Fibroblast of skin of abdomen (primary cell): Measurements from ENCODE around the gene NAALADL1.

Experiments
- DNase-seq: peaks from one replicate; pipeline ENCODE4 v3.0.0-alpha.2; 2013

The NAALADL1 gene

DNA sequence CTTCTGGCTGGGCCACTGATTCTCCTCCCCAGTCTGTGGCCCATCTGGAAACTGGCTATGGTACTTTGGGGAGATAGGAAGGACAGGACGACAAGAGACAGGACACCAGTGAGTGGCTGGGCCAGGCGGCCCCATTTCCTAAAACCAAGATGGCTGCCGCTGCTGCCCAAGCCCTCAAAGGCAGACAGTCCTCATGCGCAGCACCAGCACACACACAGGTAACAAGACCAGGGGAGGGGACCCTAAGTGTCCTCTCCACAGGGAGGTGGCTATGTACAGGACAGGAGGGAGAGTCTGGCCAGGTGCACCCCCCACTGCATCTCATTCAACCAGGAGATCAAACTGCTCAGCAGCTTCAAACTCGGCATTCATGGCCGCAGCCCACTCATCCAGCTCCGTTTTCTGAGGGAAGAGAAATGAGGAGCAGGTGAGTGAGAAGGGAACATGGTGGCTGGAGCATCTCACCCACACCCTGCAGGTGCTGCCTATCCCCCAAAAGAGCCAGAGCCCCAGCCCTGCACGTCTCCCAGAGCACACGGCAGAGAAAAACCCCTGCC is 20.5 kb upstream of the NAALADL1 start:
- no peak for DNase-seq

DNA sequence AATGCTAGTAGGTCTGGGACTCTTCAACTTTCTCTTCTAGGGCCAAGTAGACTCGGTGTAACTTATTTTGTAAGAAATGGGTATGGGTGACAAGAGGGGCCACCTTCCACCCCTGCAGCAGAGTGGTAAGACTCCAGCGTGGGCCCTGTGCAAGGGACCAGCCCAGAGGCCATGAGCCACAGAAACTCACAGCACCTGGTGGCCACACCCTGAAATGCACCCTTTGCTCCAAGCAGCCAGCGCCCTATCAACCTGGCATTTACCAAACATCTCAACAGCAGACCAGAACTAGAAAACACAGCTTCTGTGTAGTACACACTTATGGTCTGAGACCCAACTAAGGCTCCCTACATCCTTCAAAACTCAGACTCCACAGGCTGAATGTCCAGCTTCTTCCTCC is 19.8 kb upstream of the NAALADL1 start:
- DNase-seq = peak; percentile 12

DNA sequence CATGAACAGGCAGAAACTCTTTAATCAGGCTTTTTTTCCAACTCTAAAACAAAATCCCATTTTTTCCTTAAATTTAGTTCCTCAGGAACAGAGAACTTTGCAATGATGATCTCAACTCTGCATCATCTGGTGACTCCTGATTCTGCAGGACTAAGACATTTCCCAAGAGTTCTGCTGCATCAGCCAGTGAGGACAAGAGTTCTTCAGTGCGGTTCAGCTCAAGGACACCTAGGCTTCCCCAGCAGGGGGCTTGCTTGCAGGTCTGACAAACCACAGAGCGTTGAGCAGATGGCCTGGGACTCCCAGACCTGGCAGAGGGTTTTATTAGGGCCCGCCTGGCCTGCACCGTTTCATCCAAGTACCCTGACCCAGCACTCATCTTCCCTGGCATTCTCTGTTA is 19.1 kb upstream of the NAALADL1 start:
- no peak for DNase-seq

DNA sequence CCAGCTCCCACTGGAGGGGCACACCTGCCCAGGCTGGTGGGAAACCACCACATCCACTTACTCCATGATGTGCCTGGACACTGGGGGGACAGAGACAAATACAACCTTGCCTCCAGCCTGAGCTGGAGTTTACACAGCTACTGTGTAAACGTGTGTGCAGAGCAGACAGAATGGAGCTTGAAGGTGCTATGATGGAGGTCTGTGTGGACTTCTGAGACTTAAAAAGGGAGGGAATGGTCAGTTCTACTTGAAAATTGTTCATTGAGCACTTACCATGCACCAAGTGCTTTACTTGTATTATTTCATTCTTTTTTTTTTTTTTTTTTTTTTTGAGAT is 14.2 kb upstream of the NAALADL1 start:
- no peak for DNase-seq

DNA sequence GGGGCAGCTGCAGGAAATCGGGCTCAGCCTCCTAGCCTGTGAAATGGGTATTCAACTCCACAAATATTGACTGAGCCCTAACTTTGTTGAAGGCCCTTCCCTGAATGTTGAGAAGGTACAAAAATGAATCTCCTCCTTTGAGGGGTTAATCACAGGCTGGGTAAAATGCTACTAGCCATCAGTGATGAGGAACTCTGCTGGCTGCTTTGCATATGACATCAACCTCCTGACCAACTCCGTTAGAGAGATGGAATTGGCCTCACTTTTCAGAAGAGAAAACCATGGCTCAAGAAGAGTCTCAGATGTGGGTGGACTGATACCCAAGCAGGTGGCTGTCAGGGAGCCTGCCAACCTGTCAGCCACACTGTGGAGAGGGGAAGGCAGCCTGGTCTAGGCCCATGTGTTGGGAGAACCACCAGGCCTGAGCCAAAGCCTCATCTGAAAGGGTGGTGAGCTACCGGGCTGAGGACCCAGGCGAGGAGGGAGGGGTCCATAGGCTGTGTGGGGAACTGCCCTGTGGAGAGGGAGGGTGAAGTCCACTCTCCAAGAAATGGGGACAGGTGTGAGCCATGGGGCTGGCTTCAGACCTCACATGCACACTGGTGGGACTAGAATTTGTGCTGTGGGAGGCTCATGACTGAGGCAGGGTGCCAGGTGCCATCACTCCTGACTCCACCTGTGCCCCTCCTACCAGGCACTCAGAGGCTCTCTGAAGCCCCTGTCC is 13.7 kb upstream of the NAALADL1 start:
- DNase-seq = no peak

DNA sequence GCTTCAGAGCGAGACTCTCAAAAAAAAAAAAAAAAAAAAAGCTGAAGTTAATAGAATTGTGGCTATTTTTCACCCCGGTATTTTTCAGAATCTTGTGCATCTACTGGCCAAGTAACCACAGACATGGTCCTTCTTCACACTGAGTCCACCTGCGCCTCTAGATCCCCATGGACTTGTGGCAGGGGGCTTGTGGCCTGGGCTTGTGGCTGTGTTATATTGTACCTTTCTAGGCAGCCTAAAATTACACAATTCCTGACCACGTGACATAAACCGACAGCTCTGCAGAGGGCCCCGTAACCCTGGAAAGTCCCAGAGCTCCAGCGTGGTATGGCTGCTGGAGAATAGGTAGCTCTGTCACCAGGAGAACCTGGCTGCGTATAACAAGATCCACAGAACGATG is 10.9 kb upstream of the NAALADL1 start:
- DNase-seq = no peak

DNA sequence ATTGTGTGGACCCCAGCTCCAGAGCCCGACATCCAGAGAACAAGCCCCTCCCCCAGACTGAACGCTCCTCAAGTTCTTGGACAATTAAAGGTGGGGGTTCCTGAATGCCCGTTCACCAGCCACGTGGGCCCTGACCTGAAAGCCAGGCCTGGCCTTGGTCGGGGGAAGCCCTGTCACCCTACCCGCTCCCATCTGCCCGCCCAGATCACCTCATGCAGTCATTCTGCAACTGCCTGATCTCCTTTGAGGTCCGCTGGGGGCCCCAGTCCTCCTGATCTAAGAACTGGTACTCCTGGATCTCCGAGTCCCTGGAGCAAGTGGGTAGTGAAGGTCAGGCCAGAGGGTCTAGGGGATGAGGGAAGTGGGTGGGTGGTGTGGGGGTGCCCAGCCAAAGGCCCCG is 9.1 kb upstream of the NAALADL1 start:
- DNase-seq = no peak

DNA sequence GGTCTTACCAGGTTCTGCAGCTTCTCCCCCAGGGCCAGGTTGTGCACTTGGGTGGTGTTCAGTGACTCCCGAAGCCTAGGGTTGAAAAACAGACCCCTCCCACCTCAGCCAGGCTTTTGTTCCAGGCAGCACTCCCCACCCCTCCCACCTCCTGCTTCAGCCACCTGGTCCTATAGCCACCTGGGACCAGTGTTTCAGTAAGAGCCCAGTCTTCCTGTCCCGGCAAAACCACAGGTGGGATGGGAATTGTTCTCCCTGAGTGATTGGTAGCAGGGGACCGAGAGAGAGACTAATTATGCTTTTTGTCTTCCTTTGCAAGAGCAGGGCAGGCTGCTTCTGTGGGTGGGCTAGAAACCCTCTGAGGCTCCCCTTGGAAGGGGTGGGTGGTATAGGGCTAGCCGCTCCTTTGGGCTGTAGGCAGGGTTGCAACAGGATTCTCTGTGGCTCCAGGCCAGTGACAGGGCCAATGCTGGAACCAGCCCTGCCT is 8.5 kb upstream of the NAALADL1 start:
- no peak for DNase-seq

DNA sequence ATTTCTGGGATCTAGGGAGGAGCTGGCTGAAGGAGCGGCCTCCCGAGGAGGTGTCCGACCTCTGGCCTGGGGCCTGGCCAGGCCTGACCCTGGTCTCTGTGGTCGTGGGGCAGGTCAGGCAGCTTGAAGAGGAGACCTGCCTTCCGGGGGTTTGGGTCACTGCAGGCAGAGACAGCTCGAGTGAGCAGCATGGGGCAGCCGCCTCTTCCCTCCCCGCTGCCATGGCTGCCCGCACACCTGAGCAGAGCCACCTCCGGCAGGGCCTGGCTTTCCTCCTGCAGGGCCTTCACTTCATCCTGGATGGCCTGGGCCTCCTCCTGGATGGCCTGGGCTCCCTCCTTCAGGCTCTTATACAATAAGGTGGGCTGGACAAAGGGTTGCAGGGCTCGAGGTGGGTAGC is 8.0 kb upstream of the NAALADL1 start:
- no peak for DNase-seq

DNA sequence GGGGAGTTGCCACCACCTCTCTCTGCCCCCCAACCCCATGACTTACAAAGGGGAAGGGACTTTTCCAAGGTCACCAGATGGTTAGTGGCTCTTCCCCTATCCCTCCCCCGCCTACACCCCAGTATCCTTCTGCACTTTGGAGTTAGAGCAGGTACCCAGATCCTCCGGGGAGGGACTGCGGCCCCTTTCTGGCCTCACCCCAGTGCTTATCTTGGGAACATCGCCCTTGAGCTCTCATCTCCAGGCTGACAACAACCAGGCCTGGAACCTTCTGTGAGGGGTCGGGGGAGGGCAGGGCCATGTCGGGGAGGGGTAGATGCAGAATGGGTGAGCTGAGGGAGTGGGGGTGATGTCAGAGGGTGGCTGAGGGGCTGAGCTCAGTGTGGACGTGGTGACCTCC is 7.5 kb upstream of the NAALADL1 start:
- DNase-seq = no peak

DNA sequence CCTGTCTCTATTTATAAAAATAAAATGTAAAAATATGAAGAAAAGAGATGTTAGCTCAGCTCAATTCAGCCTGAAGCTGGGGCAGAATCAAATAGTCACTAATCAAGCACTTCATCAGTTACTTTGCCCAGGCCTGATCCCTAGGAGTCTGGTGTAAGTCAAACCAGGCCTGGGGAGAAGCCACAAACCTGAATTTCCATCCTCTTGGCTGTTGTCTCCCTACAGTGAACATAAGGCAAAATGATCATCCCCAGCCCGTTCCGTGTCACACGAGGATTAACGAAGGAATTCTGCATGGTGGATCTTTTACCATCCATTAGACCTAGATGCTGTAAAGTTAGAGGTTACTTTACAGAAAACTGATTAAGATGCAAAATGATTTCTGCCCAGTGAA is 6.5 kb upstream of the NAALADL1 start:
- DNase-seq = no peak

DNA sequence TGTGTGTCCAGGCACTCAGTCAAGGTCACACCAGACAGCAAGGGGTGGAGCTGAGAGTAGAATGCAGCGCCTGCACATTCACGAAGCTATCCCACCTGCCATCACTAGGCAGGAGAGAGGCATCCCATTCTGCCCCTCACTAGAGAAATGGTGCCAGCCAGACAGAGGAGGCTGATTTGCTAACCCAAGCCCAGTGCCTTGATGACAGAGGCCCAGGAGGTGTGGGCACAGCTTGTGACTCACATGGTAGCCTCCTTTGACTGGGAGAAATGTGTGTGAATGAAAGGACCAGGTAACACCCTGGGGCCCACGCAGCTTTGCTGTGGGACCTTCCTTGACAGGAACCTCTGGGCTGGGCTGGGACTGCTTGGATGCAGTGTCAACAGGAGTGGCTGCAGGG is 5.2 kb upstream of the NAALADL1 start:
- no peak for DNase-seq

DNA sequence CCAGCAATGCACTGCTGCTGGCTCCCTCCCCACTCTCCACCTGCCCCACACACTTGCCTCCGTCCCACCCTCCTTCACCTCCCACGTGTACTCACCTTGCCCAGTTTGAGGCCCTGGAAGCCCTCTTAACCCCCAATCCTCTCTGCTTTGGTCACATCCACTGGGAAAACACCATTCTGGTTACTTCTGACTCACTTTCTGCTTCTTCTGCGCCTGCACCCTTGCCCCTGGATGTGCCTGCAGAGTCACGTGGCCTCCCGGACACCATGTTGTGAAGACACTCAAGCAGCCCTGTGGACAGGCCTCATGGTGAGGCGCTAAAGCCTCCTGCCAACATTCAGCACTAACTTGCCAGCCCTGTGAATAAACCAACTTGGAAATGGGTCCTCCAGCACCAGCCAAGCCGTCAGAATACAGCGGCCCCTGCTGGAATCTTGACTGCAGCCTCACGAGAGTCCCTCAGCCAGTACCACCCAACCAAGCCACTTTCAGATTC is 2.6 kb upstream of the NAALADL1 start:
- peak; percentile 3 for DNase-seq

DNA sequence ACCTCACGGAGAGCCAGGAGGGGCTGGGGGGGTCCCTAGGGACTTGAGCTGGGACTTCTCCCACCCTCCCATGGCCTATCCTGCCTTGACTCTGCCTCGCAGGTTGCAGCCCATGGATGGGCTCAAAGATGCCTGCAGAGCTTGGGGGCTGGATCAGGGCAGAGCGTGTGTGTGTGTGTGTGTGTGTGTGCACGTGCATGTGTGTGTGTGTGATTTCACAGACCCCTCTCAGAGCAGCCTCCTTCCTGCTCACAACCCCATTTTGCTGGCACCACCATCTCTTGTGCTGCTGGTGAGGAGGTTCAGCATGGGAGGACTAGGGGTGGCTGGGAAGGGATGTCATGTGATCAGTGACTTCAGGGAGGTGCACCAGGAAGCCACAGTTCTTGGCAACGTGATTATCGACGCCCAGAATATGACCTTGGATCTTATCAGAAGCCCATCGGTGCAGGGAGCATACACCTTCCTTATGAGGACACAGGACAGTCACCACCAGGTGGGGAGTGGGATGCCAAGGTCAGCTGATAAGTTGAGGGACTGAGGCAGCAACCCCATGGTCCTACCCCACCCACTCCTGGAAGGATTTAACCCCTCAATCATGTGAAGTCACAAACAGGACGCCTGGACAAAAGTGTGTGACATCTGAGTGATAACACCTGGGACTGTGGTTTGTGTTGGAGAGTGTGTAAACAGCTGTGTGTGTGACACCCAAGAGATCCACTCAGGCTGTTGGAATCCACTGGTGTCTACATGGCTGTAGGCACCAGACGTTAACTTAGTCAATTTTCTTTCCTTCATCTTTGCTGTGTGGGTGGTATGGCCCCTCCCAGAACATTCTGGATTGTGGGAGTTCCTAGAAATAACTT is 1.8 kb upstream of the NAALADL1 start:
- no peak for DNase-seq

DNA sequence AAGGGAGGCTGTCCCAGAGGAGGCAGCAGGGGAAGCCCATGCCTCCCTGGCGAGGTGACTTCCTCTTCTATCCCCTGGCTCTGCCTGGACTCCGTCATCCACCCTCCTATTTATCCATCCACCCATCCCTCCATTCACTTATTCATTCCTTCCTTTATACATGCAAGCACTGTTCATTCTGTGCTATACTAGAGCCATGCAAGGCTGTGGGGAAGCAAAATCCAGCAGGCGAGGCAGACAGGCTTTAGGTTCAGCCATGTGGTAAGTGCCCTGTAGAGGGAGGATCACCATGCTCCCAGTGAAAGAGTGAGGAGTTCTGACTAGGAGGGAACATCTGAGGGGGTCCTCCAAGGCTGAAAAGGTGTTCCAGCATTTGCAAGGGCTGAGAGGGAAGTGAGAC is 1.2 kb upstream of the NAALADL1 start:
- no peak for DNase-seq

DNA sequence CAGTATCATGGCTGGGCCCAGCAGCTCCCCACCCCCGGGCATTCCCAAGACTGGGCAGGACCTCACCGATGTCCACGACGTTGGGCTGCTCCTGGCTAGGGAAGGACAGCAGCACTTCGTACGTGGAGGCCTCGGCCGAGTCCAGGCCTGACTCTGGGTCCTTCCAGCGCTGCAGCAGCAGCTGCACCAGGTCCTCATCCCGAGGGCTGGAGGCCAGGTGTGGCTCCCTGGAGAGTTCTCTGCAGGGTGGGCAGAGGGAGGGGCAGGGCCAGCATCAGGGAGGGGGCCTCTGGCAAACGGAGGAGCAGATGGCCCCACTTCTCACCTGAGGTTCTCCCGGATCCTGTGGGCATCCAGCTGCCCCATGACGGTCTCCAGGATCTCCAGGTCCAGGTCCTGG is 341 bp downstream of the NAALADL1 start:
- DNase-seq = no peak

DNA sequence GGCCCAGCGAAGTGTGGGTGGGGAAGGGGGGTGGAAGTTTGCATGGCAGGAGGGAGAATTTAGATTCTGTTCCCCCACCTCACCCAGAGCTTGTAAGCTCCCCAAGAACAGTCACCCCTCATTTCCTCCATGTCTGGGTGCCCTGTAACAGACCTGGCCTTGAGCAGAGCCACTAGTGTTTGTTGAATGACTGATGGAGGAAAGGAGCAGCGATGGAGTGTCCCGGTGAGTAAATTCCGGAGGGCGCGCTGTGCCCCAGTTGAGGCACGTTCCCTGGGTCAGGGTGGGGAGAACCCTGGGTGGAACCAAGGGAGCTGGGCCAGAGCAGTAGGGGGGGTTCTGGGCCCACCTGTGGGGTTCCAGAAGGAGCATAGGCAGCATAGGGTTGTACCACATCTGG is 827 bp downstream of the NAALADL1 start:
- DNase-seq = no peak

DNA sequence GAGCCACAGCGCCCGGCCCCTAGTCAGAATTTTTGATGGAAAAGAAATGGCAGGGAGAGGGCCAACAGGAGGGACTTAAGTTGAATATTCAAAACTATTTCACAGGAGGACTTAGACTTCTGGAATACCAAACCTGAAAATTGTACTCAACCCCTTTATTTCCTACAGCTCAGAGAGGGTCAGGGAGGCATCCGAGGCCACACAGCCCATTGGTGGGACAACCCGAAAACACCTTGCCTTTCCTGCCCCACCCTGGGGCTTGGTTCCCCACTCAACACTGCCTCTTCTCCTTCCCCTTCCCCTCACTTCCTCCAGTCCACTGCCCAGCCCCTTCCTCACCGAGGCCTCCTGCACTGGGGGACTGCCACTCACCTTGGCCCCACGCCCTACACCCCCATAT is 1.4 kb downstream of the NAALADL1 start:
- no peak for DNase-seq

DNA sequence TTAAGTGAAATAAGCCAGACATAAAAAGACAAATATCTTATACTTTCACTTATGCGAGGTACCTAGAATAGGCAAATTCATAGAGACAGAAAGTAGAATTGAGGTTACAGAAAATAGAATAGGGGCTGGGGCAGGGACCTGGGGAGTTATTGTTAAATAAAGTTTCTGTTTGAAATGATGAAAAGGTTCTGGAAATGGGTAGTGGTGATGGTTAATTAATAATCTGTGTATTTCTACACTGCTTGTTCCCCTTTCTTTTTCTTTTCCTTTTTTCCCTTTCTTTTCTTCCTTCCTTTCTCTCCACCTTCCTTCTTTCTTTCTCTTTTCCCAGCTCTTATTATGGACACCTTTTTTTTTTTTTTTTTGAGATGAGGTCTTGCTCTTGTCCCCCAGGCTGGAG is 2.8 kb downstream of the NAALADL1 start:
- no peak for DNase-seq

DNA sequence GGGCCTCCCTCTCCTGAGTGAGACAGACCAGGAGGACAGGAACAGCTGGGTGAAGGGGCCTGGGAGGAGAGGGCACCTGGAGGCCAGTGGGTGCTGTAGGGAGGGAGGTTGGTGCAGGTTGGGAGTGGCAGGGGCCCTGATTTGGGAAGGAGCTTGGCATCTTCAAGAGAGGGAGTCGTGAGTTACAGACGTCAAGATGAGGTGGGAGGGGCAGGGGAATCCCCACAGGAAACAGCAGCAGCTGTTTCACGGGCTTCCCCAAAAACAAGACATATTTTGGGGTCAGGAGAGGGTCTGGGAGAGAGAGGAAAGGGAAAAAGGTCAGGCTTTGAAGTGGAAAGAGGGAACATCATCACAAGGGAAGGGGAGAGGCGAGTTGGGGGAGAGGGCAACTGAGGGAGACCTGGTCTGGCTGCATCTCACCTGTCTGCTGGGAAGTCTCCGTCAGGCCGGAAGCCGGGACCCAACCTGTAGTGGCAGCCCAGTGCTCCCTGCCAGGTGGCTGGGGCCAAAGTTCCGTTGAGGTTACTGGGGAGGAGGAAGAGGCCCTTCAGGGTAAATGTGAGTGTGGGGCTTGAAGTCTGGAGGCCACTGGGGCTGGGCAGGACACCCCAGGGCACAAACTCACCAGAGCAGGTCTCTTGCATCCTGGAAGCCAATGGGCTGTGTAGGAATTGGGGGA is 4.4 kb downstream of the NAALADL1 start:
- DNase-seq = no peak

DNA sequence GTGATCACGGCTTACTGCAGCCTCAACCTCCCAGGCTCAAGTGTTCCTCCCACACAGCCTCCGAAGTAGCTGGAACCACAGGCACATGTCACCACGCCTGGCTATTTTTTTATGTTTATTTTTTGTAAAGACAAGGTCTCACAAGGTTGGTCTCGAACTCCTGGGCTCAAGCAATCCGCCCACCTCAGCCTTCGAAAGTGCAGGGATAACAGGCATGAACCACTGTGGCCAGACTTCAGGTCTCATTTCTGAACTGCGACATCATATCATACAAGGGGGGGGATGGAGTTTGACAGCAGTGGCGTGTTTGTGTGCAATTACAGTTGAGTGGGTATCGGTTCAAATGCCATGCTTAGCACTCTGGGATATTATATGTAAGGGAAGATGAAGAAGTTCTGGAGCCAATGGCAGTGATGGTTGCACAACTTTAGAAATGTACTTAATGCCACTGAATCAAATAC is 6.9 kb downstream of the NAALADL1 start:
- DNase-seq = no peak

DNA sequence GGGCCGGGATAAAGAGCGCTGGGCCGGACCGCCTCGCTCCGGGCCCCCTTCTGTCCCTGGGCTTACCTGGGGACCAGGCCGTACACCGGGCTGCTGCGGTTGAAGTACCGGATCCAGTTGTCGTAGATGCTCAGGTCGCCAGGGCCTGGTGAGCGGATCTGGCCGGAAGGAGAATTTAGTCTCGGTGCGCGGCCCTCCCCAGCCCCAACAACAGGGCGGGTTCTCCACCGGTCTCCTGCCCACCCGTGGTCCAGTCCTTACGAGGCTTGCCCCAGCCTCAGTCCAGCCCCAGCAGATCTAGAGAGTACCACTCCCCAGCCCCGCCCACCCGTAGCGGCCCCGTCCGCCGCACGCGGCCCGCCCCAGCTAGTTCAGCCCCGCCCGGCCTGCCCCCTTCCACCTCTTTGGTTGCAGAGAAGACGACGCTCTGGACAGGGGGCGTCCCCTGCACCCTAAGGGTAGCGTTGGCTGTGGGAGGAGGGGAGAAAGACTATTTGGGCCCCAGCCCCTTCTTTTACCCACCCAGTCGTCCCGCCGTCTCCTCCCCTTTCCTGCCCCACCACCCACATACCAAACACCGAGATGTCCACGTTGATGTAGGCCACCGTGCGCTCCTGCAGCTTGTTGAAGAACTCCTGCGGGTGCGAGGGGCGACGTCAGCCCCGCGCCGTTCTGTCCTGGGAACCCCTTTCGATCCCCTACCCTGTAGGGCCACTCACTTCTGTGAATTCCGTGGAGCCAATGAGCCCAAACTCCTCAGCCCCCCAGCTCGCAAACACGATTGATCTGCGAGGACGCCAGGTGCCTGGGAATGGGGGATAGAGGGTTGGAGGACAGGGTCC is 10.6 kb downstream of the NAALADL1 start:
- DNase-seq = peak; percentile 14
